RWPE2 (cell line): ENCODE results near the gene TNFAIP3.
A peak's percentile ranks its signal among the peaks of the same experiment; 100 is the strongest.

Experiments used
- ATAC-seq: fragments of 200-7000 bp; cut with Tn5 transposase; 3 replicates; pipeline ENCODE4 v1.9.1; 2021; ENCODE audit warnings: low read depth
- DNase-seq: peaks from one replicate; pipeline ENCODE4 v3.0.0-alpha.2; 2020; ENCODE audit warnings: low spot score
- H3K27ac ChIP-seq: fragments of 450-650 bp; 2 replicates; pipeline ENCODE4 v1.5.1; 2017; ENCODE audit warnings: mild to moderate bottlenecking; ENCODE audit not compliant: poor library complexity, severe bottlenecking
- H3K27me3 ChIP-seq: fragments of 250-450 bp; sonication (Bioruptor Pico); 2 replicates; pipeline ENCODE4 v1.5.1; 2021; ENCODE audit warnings: mild to moderate bottlenecking, moderate library complexity; ENCODE audit not compliant: insufficient read depth, poor library complexity, severe bottlenecking
- H3K36me3 ChIP-seq: fragments of 250-450 bp; sonication (Bioruptor Pico); 2 replicates; pipeline ENCODE4 v1.5.1; 2020; ENCODE audit warnings: low read depth, mild to moderate bottlenecking, moderate library complexity
- H3K4me1 ChIP-seq: fragments of 250-450 bp; sonication (Bioruptor Pico); 2 replicates; pipeline ENCODE4 v1.5.1; 2021; ENCODE audit warnings: mild to moderate bottlenecking, moderate library complexity; ENCODE audit not compliant: insufficient read depth, poor library complexity, severe bottlenecking
- H3K4me3 ChIP-seq: fragments of 250-450 bp; sonication (Bioruptor Pico); 2 replicates; pipeline ENCODE4 v1.5.1; 2021; ENCODE audit warnings: mild to moderate bottlenecking, moderate library complexity; ENCODE audit not compliant: severe bottlenecking
- H3K9me3 ChIP-seq: fragments of 250-450 bp; sonication (Bioruptor Pico); 2 replicates; pipeline ENCODE4 v1.5.1; 2021; ENCODE audit warnings: mild to moderate bottlenecking, moderate library complexity; ENCODE audit not compliant: severe bottlenecking
- CTCF ChIP-seq: fragments of 450-650 bp; IDR thresholded peaks from one replicate; pipeline ENCODE4 v1.5.1; 2017; ENCODE audit warnings: mild to moderate bottlenecking, moderate library complexity; ENCODE audit not compliant: poor library complexity, severe bottlenecking

Gene TNFAIP3

DNA sequence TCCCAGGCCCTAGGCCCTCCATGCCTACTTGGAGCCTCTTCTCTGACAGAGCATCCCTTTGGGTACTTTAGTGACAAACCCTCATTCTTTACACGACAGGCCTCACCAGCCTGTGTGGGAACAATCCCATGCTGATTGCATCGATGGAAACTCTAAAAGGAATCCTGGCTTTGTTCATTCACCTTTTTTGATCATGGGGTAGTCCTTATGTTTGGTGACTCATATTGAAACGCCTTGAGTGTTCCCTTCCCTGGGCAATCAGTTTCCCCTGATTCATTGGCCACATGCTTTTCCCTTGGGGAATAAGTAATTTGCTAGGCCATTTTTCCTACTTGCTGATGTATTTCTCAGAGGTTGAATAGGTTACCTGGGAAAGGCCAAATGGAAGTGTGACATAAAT lies 14.7 kb upstream of the TNFAIP3 start:
- Histone ChIP-seq H3K36me3 (no peaks in the 10 kb centered on the region), H3K9me3 (no peaks in the 10 kb centered on the region), H3K27me3 (no peaks in the 10 kb centered on the region), H3K27ac (peak overlapping the region; percentile 61), H3K4me1 (peaks cover 36% of the 10 kb centered on the region), H3K4me3 (no peak overlapping the region)
- ATAC-seq = no peak
- no peak for TF ChIP-seq CTCF
- no peak for DNase-seq

GRCh38 chr6:137852811-137853210 lies 14.2 kb upstream of the TNFAIP3 start:
- ATAC-seq (no peak), DNase-seq (no peak)
- TF ChIP-seq CTCF = no peak
- H3K27me3 ChIP-seq = no peaks in the 10 kb centered on the region
- H3K27ac ChIP-seq = peak overlapping the region; percentile 61
- H3K9me3 ChIP-seq = no peaks in the 10 kb centered on the region
- peaks cover 36% of the 10 kb centered on the region for H3K4me1 ChIP-seq
- H3K36me3 ChIP-seq = no peaks in the 10 kb centered on the region
- H3K4me3 ChIP-seq = no peak overlapping the region

DNA sequence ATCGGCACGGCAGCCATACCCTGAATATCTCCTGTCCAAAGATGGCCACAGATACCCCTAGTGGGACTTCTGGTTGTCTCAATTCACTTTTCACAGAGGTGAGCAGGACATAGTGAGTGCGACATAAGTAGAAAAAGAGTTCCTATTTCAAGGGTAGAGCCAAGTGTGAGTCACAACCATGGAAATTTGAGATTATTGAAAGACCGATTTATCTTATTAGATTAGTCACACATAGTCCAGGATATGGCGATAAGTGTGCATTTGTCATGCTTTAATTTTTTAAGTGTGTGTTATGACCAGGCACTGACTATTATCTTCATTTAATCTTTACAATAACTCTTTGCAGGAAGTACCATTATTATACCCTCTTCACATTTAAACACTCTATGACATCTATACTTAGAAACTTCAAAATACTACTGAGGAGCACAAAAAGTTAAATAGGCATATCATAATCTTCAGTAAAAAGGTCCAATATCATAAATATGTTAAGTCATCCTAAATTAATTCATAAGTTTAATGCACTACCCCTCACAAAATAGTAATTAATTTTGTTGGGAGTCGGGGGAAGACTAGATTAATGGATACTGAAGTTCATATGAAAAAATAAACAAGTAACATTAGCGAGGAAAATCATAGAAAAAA lies 13.4 kb upstream of the TNFAIP3 start:
- DNase-seq = no peak
- Histone ChIP-seq H3K27ac (peak overlapping the region; percentile 61), H3K9me3 (no peaks in the 10 kb centered on the region), H3K4me1 (peaks cover 36% of the 10 kb centered on the region), H3K36me3 (no peaks in the 10 kb centered on the region), H3K4me3 (no peak overlapping the region), H3K27me3 (no peaks in the 10 kb centered on the region)
- peak; percentile 79 for ATAC-seq
- no peak for TF ChIP-seq CTCF

DNA sequence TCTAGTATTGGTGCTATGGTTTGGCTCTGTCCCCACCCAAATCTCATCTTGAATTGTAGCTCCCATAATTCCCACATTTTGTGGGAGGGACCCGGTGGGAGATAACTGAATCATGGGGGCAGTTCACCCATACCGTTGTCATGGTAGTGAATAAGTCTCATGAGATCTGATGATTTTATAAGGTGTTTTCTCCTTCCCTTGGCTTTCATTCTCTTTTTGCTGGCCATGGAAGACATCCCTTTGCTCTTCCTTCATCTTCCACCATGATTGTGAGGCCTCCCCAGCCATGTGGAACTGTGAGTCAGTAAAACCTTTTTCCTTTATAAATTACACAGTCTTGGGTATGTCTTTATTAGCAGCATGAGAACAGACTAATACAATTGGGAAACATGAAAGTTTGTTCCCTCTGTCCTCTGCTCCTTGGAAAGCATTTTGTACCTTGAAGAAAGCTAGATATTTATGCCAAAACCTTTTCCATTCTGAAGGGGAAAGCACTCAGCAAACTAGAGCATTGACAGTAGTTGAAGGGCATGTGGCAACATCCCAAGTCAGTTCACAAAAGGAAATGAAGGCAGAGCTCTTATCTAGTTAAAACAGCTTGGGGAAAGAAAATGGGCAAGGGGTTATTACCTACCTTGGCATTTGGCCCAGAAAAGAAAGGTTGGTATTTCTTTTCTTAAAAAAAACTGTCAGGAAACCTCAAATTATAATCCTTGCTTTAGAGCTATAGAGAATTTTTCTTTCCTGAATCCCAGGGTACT lies 10.7 kb upstream of the TNFAIP3 start:
- Histone ChIP-seq H3K9me3 (no peaks in the 10 kb centered on the region), H3K4me3 (no peak overlapping the region), H3K4me1 (peaks cover 25% of the 10 kb centered on the region), H3K36me3 (no peaks in the 10 kb centered on the region), H3K27me3 (no peaks in the 10 kb centered on the region), H3K27ac (no peak overlapping the region)
- DNase-seq = no peak
- no peak for ATAC-seq
- TF ChIP-seq CTCF = no peak

GRCh38 chr6:137859025-137859424 lies 8.0 kb upstream of the TNFAIP3 start:
- ATAC-seq (no peak), DNase-seq (no peak)
- TF ChIP-seq CTCF = no peak
- H3K4me3 ChIP-seq = no peak overlapping the region
- H3K27ac ChIP-seq = no peak overlapping the region
- H3K9me3 ChIP-seq = no peaks in the 10 kb centered on the region
- no peaks in the 10 kb centered on the region for H3K36me3 ChIP-seq
- no peaks in the 10 kb centered on the region for H3K27me3 ChIP-seq
- H3K4me1 ChIP-seq = peaks cover 2% of the 10 kb centered on the region
